Activated naive CD8-positive, alpha-beta T cell treated with anti-CD3 and anti-CD28 coated beads, Interleukin-2, amount 10 ng/mL, durations not matched to agents 7 days and 5 days (primary cell): ENCODE results near the gene SLC12A3. TPM values are rescaled to one million over a fixed set of nuclear protein-coding genes. Genes with fewer than 3 reads are reported as not detected.

Experiments used
- ATAC-seq: fragments of 150-1000 bp; cut with Tn5 transposase; one replicate; pipeline ENCODE4 v1.10.0; 2021; ENCODE audit warnings: low read depth, moderate library complexity
- POLR2A ChIA-PET: fragments of 350-600 bp; sonication (Branson Sonifier 250); formaldehyde crosslinking; loops from one replicate; lab custom pipeline; 2021; ENCODE audit warnings: antibody characterized with exemption; lab: Charles Lee
- DNase-seq: peaks from one replicate; pipeline ENCODE4 v3.0.0; 2021
- H3K27ac Mint-ChIP-seq: one replicate; pipeline ENCODE4 v1.8.0; 2022; ENCODE audit warnings: mild to moderate bottlenecking, mixed read lengths
- H3K27me3 Mint-ChIP-seq: one replicate; pipeline ENCODE4 v1.8.0; 2022; ENCODE audit warnings: mild to moderate bottlenecking, moderate library complexity, mixed read lengths
- H3K36me3 Mint-ChIP-seq: one replicate; pipeline ENCODE4 v1.8.0; 2021; ENCODE audit warnings: mild to moderate bottlenecking, mixed read lengths
- H3K4me1 Mint-ChIP-seq: one replicate; pipeline ENCODE4 v1.8.0; 2021; ENCODE audit warnings: mixed read lengths
- H3K4me3 Mint-ChIP-seq: one replicate; pipeline ENCODE4 v1.8.0; 2022; ENCODE audit warnings: mild to moderate bottlenecking, moderate library complexity, mixed read lengths
- H3K9me3 Mint-ChIP-seq: one replicate; pipeline ENCODE4 v1.8.0; 2021; ENCODE audit warnings: mixed read lengths
- total RNA-seq, 2 experiments: library from RNA; stranded (reverse); gene quantifications; one replicate each; pipeline ENCODE4 v1.2.3, GENCODE V29; 2021

The SLC12A3 gene, protein sequence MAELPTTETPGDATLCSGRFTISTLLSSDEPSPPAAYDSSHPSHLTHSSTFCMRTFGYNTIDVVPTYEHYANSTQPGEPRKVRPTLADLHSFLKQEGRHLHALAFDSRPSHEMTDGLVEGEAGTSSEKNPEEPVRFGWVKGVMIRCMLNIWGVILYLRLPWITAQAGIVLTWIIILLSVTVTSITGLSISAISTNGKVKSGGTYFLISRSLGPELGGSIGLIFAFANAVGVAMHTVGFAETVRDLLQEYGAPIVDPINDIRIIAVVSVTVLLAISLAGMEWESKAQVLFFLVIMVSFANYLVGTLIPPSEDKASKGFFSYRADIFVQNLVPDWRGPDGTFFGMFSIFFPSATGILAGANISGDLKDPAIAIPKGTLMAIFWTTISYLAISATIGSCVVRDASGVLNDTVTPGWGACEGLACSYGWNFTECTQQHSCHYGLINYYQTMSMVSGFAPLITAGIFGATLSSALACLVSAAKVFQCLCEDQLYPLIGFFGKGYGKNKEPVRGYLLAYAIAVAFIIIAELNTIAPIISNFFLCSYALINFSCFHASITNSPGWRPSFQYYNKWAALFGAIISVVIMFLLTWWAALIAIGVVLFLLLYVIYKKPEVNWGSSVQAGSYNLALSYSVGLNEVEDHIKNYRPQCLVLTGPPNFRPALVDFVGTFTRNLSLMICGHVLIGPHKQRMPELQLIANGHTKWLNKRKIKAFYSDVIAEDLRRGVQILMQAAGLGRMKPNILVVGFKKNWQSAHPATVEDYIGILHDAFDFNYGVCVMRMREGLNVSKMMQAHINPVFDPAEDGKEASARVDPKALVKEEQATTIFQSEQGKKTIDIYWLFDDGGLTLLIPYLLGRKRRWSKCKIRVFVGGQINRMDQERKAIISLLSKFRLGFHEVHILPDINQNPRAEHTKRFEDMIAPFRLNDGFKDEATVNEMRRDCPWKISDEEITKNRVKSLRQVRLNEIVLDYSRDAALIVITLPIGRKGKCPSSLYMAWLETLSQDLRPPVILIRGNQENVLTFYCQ
- not detected for total RNA-seq

DNA sequence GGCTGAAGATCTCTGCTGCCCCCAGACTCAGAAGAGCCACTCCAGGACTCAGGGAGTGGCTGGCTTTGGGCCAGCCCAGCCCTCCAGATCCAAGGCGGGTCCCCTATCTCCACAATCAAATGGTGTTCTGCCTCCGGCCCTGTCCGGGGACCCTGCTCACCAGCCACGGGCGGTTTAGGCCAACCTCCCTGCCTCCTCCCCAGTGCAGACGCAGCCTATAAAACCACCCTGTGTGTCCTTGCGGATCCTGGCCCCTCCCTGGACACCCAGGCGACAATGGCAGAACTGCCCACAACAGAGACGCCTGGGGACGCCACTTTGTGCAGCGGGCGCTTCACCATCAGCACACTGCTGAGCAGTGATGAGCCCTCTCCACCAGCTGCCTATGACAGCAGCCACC lies at the start of gene SLC12A3:
Gene SLC12A3 (plus strand): TSS at position 248 of the 400 bp plus-strand sequence. CDS start 29 bp downstream, at position 277.
- no peak within 1 kb of the TSS for H3K4me3 Mint-ChIP-seq
- H3K4me1 Mint-ChIP-seq = peaks cover 48% of the 10 kb centered on the region
- H3K36me3 Mint-ChIP-seq = peaks cover 1% of the 10 kb centered on the region
- H3K9me3 Mint-ChIP-seq = no peaks in the 10 kb centered on the region
- DNase-seq = no peak
- peak within 1 kb of the TSS; percentile 64 for H3K27ac Mint-ChIP-seq
- POLR2A ChIA-PET = no interaction called here
- H3K27me3 Mint-ChIP-seq = no peaks in the 10 kb centered on the region
- ATAC-seq = no peak

DNA sequence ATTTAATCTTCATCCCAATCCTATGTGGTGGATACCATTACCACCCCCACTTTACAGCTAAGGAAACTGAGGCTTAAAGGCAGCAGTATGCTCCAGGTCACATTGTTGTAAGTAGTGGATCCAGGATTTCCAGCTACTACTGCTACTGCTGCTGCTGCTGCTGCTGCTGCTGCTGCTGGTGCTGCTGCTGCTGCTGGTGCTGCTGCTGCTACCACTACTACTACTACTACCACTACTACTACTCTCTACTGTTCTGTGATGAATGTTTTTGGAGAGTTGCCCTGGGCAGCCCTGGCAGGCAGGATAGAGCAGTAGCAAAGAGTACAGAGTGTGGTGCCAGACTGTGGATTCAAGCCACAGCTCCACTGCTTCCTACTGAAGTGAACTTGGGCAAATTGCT lies 49.3 kb upstream of the SLC12A3 start:
- no peak for ATAC-seq
- DNase-seq = no peak
- Mint-ChIP-seq H3K4me1 (no peaks in the 10 kb centered on the region), H3K27me3 (no peaks in the 10 kb centered on the region), H3K4me3 (no peak overlapping the region), H3K36me3 (peaks cover 4% of the 10 kb centered on the region), H3K27ac (no peak overlapping the region), H3K9me3 (no peaks in the 10 kb centered on the region)
- POLR2A ChIA-PET = no interaction called here

DNA sequence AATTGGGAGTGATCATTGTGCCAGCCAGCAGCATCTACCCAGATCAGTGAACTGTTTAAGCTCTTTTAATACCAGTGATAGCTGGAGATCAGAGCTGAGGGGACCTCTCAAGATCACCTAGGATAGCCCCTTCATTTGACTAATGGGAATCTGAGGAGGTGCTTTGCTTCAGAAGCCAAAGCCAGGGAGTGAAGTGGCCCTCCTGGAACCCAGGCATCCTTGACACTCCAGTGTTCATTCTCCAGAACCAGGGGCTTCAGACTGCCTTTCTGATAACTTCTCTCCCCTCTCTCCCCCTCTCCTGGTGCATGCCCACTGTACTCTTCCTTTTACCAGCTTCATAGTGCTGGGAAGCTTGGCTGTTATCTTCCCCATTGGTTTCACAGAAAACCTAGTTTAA lies 48.0 kb upstream of the SLC12A3 start:
- no peak for ATAC-seq
- Mint-ChIP-seq H3K4me3 (no peak overlapping the region), H3K27me3 (no peaks in the 10 kb centered on the region), H3K27ac (no peak overlapping the region), H3K4me1 (no peaks in the 10 kb centered on the region), H3K9me3 (no peaks in the 10 kb centered on the region), H3K36me3 (peaks cover 6% of the 10 kb centered on the region)
- DNase-seq = no peak
- POLR2A ChIA-PET = no interaction called here

DNA sequence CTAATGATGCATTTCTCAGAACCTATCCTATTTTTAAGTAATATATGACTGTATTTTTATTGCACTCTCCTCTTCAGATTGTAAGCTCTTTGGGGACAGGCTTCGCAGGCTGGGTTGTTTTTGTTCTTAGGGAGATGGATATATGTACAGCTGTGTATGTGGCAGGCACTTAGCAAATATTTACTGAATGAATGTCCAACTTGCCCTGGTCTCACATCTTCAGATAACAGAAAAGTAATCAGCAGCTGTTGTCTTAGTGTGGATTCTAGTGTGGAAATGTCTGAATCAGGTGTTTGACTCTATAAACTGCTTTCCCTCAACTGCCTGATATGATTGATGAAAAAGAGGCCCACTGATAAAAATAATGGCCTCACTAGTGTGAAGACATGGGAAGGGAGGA lies 47.1 kb upstream of the SLC12A3 start:
- no peak overlapping the region for H3K27ac Mint-ChIP-seq
- no peaks in the 10 kb centered on the region for H3K27me3 Mint-ChIP-seq
- H3K9me3 Mint-ChIP-seq = no peaks in the 10 kb centered on the region
- DNase-seq (no peak), ATAC-seq (no peak)
- peaks cover 6% of the 10 kb centered on the region for H3K36me3 Mint-ChIP-seq
- H3K4me1 Mint-ChIP-seq = no peaks in the 10 kb centered on the region
- no peak overlapping the region for H3K4me3 Mint-ChIP-seq
- POLR2A ChIA-PET = no interaction called here

DNA sequence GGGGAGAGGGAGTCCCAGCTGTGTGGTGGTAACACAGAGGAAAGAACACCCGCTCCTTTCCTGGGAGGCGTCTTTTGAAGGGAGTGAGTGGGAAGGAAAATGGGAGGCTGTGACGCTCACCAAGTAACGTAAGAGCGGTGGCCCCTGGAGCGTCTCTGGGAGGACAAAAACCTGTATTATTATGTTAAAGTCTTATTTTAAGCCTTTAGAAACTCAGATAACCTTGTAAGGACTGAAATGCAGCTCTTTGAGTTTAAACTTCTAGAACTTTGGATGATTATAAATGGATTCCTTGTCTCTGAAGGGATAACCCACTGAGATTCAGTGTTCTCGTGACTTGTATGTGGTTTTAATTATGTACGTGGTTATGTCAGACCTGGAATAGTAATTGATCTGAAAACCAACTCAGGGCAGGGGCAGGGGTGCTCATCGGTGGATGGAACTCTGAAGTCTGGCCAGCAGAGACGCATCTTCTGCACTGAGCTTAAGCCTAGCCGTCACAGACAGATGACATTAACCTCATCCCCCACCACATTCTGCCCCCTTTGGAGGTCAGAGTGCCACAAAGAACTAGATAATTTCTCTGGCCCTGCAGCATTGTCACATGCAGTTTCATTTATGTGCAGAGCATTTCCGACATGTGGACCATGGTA lies 41.8 kb upstream of the SLC12A3 start:
- H3K4me1 Mint-ChIP-seq = peaks cover 3% of the 10 kb centered on the region
- no peaks in the 10 kb centered on the region for H3K27me3 Mint-ChIP-seq
- no peaks in the 10 kb centered on the region for H3K9me3 Mint-ChIP-seq
- no peak for DNase-seq
- no peak overlapping the region for H3K27ac Mint-ChIP-seq
- H3K4me3 Mint-ChIP-seq = no peak overlapping the region
- no peak for ATAC-seq
- peaks cover 13% of the 10 kb centered on the region for H3K36me3 Mint-ChIP-seq
- POLR2A ChIA-PET = interaction anchor here (0.7 kb wide), 1 partner anchor 346 kb away, joined by 3 read pairs; no protein-coding TSS in a partner anchor

DNA sequence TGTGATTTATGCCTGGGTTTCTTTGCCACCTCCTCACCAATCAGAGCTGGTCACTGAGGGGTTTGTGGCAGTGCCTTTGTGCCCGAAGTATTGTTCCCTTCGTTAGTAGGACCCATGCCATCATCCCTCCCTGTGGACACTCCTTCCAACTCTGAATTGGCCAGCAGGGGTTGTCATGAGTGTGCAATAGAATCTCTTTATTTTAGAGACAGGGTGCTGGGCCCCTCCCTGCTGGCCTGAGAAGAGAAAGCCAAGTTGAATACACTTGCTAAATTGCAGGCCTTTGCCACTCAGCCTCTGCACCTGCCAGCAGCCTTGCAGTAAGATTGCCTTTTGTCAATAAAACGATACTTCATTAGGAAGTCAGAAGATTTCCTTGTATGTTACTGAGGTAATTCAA lies 40.7 kb upstream of the SLC12A3 start:
- ATAC-seq (no peak), DNase-seq (no peak)
- Mint-ChIP-seq H3K4me1 (peaks cover 3% of the 10 kb centered on the region), H3K9me3 (no peaks in the 10 kb centered on the region), H3K36me3 (peaks cover 13% of the 10 kb centered on the region), H3K27ac (no peak overlapping the region), H3K4me3 (no peak overlapping the region), H3K27me3 (no peaks in the 10 kb centered on the region)
- POLR2A ChIA-PET = interaction anchor here (0.6 to 0.7 kb wide), 2 partner anchors 31 to 90 kb away, joined by 3 read pairs; no protein-coding TSS in a partner anchor

DNA sequence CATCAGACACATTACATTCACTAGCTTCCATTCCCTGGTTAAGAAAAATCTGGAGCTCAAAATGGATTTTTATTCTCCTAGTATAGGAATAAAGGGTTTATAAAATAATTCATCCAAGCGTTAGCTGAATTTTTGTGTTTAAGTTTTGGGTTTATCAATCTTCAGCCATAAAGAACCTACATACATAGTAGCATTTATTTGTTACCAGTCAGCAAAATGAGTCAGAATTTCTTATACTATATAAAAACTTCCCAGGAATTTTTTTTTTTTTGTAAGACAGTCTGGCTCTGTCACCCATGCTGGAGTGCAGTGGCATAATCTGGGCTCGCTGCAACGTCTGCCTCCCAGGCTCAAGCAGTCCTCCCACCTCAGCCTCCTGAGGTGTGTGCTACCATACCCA lies 40.2 kb upstream of the SLC12A3 start:
- ATAC-seq (no peak), DNase-seq (no peak)
- no peak overlapping the region for H3K27ac Mint-ChIP-seq
- H3K9me3 Mint-ChIP-seq = no peaks in the 10 kb centered on the region
- POLR2A ChIA-PET = interaction anchor here (0.6 to 0.7 kb wide), 2 partner anchors 30 to 90 kb away, joined by 3 read pairs; no protein-coding TSS in a partner anchor
- H3K36me3 Mint-ChIP-seq = peaks cover 11% of the 10 kb centered on the region
- H3K4me1 Mint-ChIP-seq = peaks cover 3% of the 10 kb centered on the region
- no peaks in the 10 kb centered on the region for H3K27me3 Mint-ChIP-seq
- no peak overlapping the region for H3K4me3 Mint-ChIP-seq

DNA sequence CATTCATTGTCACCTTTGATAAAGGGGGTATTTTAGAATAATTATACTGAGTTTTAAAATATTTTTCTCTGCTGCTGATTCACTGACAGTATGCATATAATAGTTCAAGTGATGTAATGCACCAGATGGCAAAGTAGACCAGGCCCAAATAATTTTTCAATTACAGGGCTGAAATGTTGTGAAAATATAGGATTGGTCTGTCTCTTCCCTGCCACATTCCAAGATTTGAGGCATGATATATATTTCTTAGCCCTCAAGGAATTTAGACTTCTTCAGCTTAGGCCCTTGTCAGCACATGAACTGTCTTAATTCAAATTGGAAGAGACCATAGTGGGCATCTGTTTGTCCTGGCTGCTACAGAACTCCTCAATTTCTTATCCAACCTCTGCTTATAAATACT lies 39.2 kb upstream of the SLC12A3 start:
- ATAC-seq = no peak
- POLR2A ChIA-PET = no interaction called here
- Mint-ChIP-seq H3K4me3 (no peak overlapping the region), H3K9me3 (no peaks in the 10 kb centered on the region), H3K27ac (no peak overlapping the region), H3K27me3 (no peaks in the 10 kb centered on the region), H3K4me1 (peaks cover 3% of the 10 kb centered on the region), H3K36me3 (peaks cover 11% of the 10 kb centered on the region)
- no peak for DNase-seq

DNA sequence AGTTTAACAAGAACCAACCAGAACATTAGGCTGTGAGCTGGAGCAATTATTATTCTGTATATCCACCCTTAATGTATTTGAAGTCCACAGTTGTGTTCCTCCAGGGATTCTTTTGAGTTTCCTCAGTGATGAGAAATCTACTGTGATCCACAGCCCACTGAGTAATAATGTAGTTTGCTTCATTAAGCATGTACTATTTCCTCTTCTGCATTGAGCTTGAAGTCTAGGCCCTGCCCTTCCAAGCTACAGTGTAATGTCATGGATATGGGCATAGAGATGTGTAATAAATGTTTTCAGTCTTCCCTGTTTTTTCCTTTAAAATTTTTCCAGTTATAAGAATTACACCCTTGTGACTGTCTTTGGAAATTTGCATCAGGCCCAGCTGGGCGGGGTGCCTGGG lies 36.4 kb upstream of the SLC12A3 start:
- POLR2A ChIA-PET = interaction anchor here (1.2 kb wide), 1 partner anchor 24 kb away, joined by 4 read pairs; no protein-coding TSS in a partner anchor
- no peaks in the 10 kb centered on the region for H3K27me3 Mint-ChIP-seq
- H3K4me1 Mint-ChIP-seq = peaks cover 6% of the 10 kb centered on the region
- DNase-seq = no peak
- no peak for ATAC-seq
- H3K36me3 Mint-ChIP-seq = peaks cover 21% of the 10 kb centered on the region
- no peak overlapping the region for H3K4me3 Mint-ChIP-seq
- no peak overlapping the region for H3K27ac Mint-ChIP-seq
- H3K9me3 Mint-ChIP-seq = no peaks in the 10 kb centered on the region

DNA sequence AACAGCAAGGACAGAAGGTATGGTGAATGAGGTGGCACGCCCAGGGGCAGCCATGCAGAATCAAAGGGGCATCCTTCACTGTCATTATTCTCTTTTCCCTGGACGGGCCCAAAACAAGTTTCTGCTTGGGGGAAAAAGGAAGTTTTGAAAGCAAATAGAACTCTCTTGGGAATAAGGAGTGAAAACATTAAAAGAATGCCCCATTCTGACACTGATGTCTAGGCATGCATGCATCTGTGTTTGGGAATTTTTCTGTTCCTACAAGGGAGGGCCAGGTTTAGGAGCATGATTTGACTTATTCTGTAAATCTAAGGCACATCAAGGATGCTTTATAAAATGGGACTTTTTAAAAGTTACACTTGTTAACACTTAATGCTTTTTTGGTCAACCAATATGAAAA lies 34.3 kb upstream of the SLC12A3 start:
- H3K36me3 Mint-ChIP-seq = peaks cover 22% of the 10 kb centered on the region
- peak overlapping the region; percentile 11 for H3K27ac Mint-ChIP-seq
- peaks cover 4% of the 10 kb centered on the region for H3K4me1 Mint-ChIP-seq
- no peaks in the 10 kb centered on the region for H3K9me3 Mint-ChIP-seq
- no peak overlapping the region for H3K4me3 Mint-ChIP-seq
- no peaks in the 10 kb centered on the region for H3K27me3 Mint-ChIP-seq
- POLR2A ChIA-PET = interaction anchor here (0.7 kb wide), 1 partner anchor 33 kb away, joined by 3 read pairs; no protein-coding TSS in a partner anchor
- ATAC-seq (no peak), DNase-seq (no peak)

DNA sequence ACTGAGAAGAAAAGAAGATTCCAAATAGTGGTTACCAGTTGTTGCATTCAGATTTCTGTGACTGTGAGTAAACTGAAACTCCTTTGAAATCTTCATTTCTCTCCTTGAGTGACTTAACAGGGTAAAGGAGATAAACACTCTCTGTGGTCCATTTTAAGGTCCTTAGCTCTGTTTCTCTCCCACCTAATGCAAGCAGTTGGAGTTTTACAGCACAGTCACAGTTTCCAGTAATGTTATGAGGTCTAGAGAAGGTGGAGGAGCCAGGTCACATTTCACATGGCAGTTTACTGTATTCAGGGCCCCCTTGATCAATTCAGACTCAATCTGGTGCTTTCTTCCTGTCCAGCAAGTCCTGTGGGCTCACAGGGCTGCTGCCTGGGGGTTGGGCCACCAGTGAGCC lies 32.2 kb upstream of the SLC12A3 start:
- DNase-seq (no peak), ATAC-seq (no peak)
- H3K4me1 Mint-ChIP-seq = peaks cover 8% of the 10 kb centered on the region
- H3K36me3 Mint-ChIP-seq = peaks cover 25% of the 10 kb centered on the region
- peak overlapping the region; percentile 27 for H3K27ac Mint-ChIP-seq
- H3K27me3 Mint-ChIP-seq = no peaks in the 10 kb centered on the region
- POLR2A ChIA-PET = no interaction called here
- no peak overlapping the region for H3K4me3 Mint-ChIP-seq
- H3K9me3 Mint-ChIP-seq = no peaks in the 10 kb centered on the region

DNA sequence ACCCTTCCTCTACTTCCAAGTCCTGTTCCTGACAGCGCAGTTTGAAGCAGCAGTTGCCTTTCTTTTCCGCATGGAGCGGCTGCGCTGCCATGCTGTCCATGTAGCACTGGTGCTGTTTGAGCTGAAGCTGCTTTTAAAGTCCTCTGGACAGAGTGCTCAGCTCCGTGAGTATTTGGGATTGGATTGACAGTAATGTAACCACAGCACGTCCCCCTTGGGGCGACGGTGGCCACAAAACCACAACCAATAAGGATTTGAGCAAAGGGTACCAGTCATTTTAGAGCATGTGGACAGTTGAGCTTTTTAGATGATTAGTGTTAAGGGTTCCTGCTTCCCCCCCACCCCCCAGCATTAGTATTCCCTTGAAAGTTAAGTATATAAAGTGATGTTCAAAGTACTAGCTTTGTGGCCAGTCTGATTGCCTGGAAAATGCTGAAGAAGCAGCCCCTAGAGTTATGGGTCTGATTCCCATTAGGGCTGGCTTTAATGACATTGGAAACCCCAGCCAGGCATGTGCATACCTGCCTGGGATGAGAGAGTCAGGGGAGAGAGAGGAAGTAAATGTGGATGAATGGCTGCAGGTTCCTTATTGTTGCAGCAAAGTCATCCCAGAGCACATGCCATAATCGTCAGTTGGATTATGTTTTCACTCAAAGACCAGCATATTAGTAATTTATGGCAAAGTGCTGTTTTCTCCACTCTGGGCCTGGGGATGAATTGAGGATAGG lies 31.6 kb upstream of the SLC12A3 start:
- Mint-ChIP-seq H3K36me3 (peaks cover 27% of the 10 kb centered on the region), H3K4me1 (peaks cover 8% of the 10 kb centered on the region), H3K27ac (no peak overlapping the region), H3K27me3 (no peaks in the 10 kb centered on the region), H3K9me3 (no peaks in the 10 kb centered on the region), H3K4me3 (no peak overlapping the region)
- no peak for DNase-seq
- POLR2A ChIA-PET = no interaction called here
- no peak for ATAC-seq
